Thymus (tissue), 11 donors: Measurements from ENCODE around the gene LRRC28. TPM values are rescaled to one million over a fixed set of nuclear protein-coding genes. Genes with fewer than 3 reads are reported as not detected.

ENCODE experiments used
- DNase-seq, 9 donors: peaks; one replicate each; pipeline ENCODE4 v3.0.0-alpha.2; 2013; ENCODE audit warnings: low spot score in 9 of 9, low read depth in 6 of 9, missing footprints in 1 of 9
- H3K27ac ChIP-seq, 2 donors: one replicate each; pipeline ENCODE4 v1.5.1; 2013; ENCODE audit warnings: control low read depth in 1 of 2, low read depth in 1 of 2, low read length in 1 of 2, mild to moderate bottlenecking in 1 of 2, moderate library complexity in 1 of 2
- H3K27me3 ChIP-seq, 2 donors: one replicate each; pipeline ENCODE4 v1.5.1; 2013; ENCODE audit warnings: low read length in 1 of 2; ENCODE audit not compliant: control insufficient read depth in 2 of 2, insufficient read depth in 1 of 2
- H3K36me3 ChIP-seq, 2 donors: one replicate each; pipeline ENCODE4 v1.5.1; 2013; ENCODE audit warnings: low read length in 1 of 2, mild to moderate bottlenecking in 1 of 2, moderate library complexity in 1 of 2; ENCODE audit not compliant: control insufficient read depth in 2 of 2, insufficient read depth in 2 of 2
- H3K4me1 ChIP-seq, 2 donors: one replicate each; pipeline ENCODE4 v1.5.1; 2013; ENCODE audit warnings: low read length in 2 of 2; ENCODE audit not compliant: control insufficient read depth in 2 of 2, insufficient read depth in 2 of 2
- H3K4me3 ChIP-seq, 2 donors: one replicate each; pipeline ENCODE4 v1.5.1; 2013; ENCODE audit warnings: low read length in 2 of 2, control low read depth in 1 of 2, mild to moderate bottlenecking in 1 of 2
- H3K9me3 ChIP-seq, 2 donors: one replicate each; pipeline ENCODE4 v1.5.1; 2013; ENCODE audit warnings: low read length in 1 of 2, mild to moderate bottlenecking in 1 of 2; ENCODE audit not compliant: control insufficient read depth in 2 of 2, insufficient read depth in 1 of 2
- WGBS: extraction: QIAGEN DNeasy Blood & Tissue Kit; methylation state at CpG from one replicate; pipeline ENCODE4 v1.1.7; 2013; 5-methylcytosine and 5-hydroxymethylcytosine counted together
- polyA plus RNA-seq: library from polyadenylated mRNA; stranded (reverse); fragments of 200-250 nt; gene quantifications from one replicate; pipeline ENCODE4 v1.2.3, GENCODE V29; 2013
- total RNA-seq: library from RNA; stranded (reverse); fragments of 120-200 nt; gene quantifications from one replicate; pipeline ENCODE4 v1.2.4, GENCODE V29; 2013
- donor health status: healthy.

Gene LRRC28
- total and polyA plus RNA-seq, 2 donors = 11.0 to 23.5 TPM

DNA sequence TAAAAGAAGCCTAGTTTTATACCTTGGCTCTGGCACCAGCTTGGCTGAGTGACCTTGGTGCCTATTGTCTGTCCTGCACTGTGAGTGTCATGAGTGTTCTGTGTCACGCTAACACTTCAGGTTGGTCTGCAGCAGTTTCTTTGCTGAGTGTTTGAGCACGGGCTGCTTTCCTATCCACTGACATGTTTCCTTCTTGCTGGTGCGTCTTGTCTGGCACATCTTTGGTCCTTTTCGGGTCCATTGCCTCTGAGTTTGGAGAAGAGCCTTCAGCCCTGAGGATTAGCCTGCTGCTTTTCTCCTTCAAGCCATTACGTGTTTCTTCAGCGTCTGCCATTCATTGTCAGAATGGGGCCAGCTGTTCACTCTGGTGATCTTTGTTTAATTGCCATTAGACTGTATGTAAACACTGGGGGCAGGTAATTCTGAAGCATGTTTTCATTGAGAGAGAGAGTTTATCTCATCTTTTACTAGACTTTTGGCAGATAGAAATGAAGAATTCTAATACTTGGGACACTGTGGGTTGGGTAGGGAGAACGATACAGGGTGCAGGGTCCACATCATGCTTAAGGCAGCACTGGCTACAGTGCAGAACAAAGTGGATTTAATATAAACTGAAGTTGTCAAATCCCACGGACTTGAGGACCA lies 55.5 kb downstream of the LRRC28 start:
- H3K36me3 ChIP-seq = no peaks in the 10 kb centered on the region
- H3K9me3 ChIP-seq = no peaks in the 10 kb centered on the region
- DNase-seq = no peak
- H3K4me3 ChIP-seq = no peak overlapping the region
- no peaks in the 10 kb centered on the region for H3K27me3 ChIP-seq
- WGBS = 96% methylated on average over 8 of the region's 8 CpGs
- H3K27ac ChIP-seq = no peak overlapping the region
- H3K4me1 ChIP-seq = no peaks in the 10 kb centered on the region

DNA sequence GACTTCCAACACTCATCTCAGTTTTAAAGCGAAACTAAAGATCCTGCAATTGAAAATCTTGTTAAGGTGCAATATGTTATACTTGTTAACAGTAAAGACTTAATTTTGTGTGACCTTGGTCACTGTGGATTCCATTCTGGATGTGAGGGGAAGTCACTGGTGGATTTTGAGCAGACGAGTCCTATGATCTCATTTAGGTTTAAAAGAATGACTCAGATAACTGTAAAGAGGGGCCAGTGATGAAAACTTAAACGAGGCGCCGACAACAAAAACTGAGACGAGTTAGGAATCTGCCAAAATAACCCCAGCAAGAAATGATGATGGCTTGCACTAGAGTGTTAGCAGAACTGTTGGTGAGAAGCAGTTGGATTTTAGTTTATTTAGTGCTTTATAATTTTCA lies 56.5 kb downstream of the LRRC28 start:
- Histone ChIP-seq H3K27ac (no peak overlapping the region), H3K4me3 (no peak overlapping the region), H3K4me1 (no peaks in the 10 kb centered on the region), H3K9me3 (peaks cover 0 to 1% of the 10 kb centered on the region in 2 donors), H3K36me3 (peaks cover 0 to 4% of the 10 kb centered on the region in 2 donors), H3K27me3 (no peaks in the 10 kb centered on the region)
- WGBS = 96% methylated on average over 6 of the region's 6 CpGs
- DNase-seq = no peak

- H3K4me3 ChIP-seq = no peak overlapping the region
- H3K27me3 ChIP-seq = no peaks in the 10 kb centered on the region
- DNase-seq = no peak
- H3K9me3 ChIP-seq = peaks cover 0 to 1% of the 10 kb centered on the region in 2 donors
- WGBS = 84% methylated on average over 5 of the region's 5 CpGs
- H3K36me3 ChIP-seq = peaks cover 0 to 4% of the 10 kb centered on the region in 2 donors
- H3K27ac ChIP-seq = no peak overlapping the region
- H3K4me1 ChIP-seq = no peaks in the 10 kb centered on the region
Observed at GRCh38 chr15:99310745-99311144, 59.5 kb downstream of the LRRC28 start.

DNA sequence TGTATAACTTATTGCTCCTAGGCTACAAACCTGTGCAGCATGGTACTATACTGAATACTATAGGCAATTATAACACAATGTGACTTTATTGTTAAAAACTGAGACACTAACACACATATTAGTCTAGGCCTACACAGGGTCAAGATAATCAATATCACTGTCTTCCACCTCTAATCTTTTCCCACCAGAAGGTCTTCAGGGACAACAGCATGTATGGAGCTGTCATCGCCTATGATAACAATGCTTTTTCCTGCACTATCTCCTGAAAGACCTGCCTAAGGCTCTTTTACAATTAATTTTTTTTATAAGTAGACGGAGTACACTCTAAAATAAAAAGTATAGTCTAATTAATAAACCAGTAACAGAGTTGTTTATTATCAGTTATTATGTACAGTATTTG lies 60.9 kb downstream of the LRRC28 start:
- no peaks in the 10 kb centered on the region for H3K27me3 ChIP-seq
- DNase-seq = no peak
- no peaks in the 10 kb centered on the region for H3K4me1 ChIP-seq
- peaks cover 0 to 1% of the 10 kb centered on the region in 2 donors for H3K9me3 ChIP-seq
- H3K27ac ChIP-seq = no peak overlapping the region
- H3K36me3 ChIP-seq = peaks cover 0 to 4% of the 10 kb centered on the region in 2 donors
- no peak overlapping the region for H3K4me3 ChIP-seq
- WGBS = 99% methylated on average over 2 of the region's 2 CpGs

DNA sequence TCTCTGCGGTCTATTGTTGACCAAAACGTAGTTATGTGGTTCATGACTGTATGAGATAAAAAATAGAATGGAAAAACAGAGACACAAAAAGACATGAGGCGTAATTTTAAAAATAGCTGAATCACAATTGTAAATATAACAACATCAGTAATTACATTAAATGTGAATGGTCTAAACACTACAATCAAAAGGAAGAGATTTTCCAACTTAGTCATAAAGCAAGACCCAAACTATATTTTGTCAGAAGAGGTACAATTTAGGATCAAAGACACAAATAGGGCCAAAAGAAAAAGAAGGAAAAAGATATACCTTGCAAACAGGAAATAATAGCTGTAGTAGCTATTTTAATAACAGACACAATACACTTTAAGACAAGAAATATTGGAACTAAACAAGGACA lies 61.5 kb downstream of the LRRC28 start:
- no peak overlapping the region for H3K27ac ChIP-seq
- WGBS = 98% methylated on average over 3 of the region's 3 CpGs

GRCh38 chr15:99315636-99316035 lies 64.4 kb downstream of the LRRC28 start:
- peaks cover 0 to 1% of the 10 kb centered on the region in 2 donors for H3K9me3 ChIP-seq
- DNase-seq = no peak
- H3K27ac ChIP-seq = no peak overlapping the region
- H3K4me3 ChIP-seq = no peak overlapping the region
- H3K27me3 ChIP-seq = no peaks in the 10 kb centered on the region
- no peaks in the 10 kb centered on the region for H3K4me1 ChIP-seq
- H3K36me3 ChIP-seq = peaks cover 0 to 4% of the 10 kb centered on the region in 2 donors
- WGBS = 97% methylated on average over 2 of the region's 2 CpGs

More for the DNA sequence above, 61.5 kb downstream of the LRRC28 start:
- Histone ChIP-seq H3K4me3 (no peak overlapping the region), H3K9me3 (peaks cover 0 to 1% of the 10 kb centered on the region in 2 donors), H3K27me3 (no peaks in the 10 kb centered on the region), H3K4me1 (no peaks in the 10 kb centered on the region), H3K36me3 (peaks cover 0 to 4% of the 10 kb centered on the region in 2 donors)
- no peak for DNase-seq

GRCh38 chr15:99320374-99321215 lies 69.3 kb downstream of the LRRC28 start:
- no peaks in the 10 kb centered on the region for H3K27me3 ChIP-seq
- H3K9me3 ChIP-seq = no peaks in the 10 kb centered on the region
- no peak overlapping the region for H3K27ac ChIP-seq
- H3K4me1 ChIP-seq = no peaks in the 10 kb centered on the region
- H3K36me3 ChIP-seq = no peaks in the 10 kb centered on the region
- no peak overlapping the region for H3K4me3 ChIP-seq
- DNase-seq = no peak
- 94% methylated on average over 1 of the region's 1 CpG for WGBS

DNA sequence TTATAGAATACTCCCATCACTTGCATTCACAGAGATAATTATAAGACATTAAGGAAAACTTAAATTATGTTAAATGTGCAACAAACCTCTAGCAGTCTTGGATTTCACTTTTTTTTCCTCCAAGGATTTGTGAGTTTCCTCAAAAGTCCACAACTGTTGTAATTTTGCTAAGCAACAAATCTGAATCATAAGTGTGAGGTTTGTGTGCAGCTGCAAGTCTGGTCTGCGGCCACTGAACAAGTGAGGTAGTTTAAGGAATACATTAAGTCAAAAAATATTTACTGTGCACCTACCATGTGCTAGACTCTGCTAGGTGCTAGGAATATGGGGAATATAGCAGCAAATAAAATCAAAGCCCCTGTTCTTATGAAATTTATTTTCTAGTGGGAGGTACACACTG lies 70.2 kb downstream of the LRRC28 start:
- H3K4me3 ChIP-seq = no peak overlapping the region
- no peaks in the 10 kb centered on the region for H3K27me3 ChIP-seq
- WGBS = 99% methylated on average over 1 of the region's 1 CpG
- no peaks in the 10 kb centered on the region for H3K4me1 ChIP-seq
- DNase-seq = no peak
- no peaks in the 10 kb centered on the region for H3K9me3 ChIP-seq
- no peaks in the 10 kb centered on the region for H3K36me3 ChIP-seq
- H3K27ac ChIP-seq = no peak overlapping the region

GRCh38 chr15:99322643-99323405 lies 71.5 kb downstream of the LRRC28 start:
- WGBS = 97% methylated on average over 2 of the region's 2 CpGs
- H3K36me3 ChIP-seq = no peaks in the 10 kb centered on the region
- H3K4me3 ChIP-seq = no peak overlapping the region
- DNase-seq = no peak
- H3K4me1 ChIP-seq = no peaks in the 10 kb centered on the region
- no peak overlapping the region for H3K27ac ChIP-seq
- no peaks in the 10 kb centered on the region for H3K27me3 ChIP-seq
- H3K9me3 ChIP-seq = no peaks in the 10 kb centered on the region
